RWPE2 (cell line): Measurements from ENCODE around the gene CBX8.
"Not testable (repeated sequence)": the region's sequence is repeated elsewhere in the genome, so short reads cannot be mapped to it uniquely, and the experiment has no call there.

ENCODE experiments used
- ATAC-seq: fragments of 200-7000 bp; cut with Tn5 transposase; 3 replicates; pipeline ENCODE4 v1.9.1; 2021; ENCODE audit warnings: low read depth
- DNase-seq: peaks from one replicate; pipeline ENCODE4 v3.0.0-alpha.2; 2020; ENCODE audit warnings: low spot score
- H3K27ac ChIP-seq: fragments of 450-650 bp; 2 replicates; pipeline ENCODE4 v1.5.1; 2017; ENCODE audit warnings: mild to moderate bottlenecking; ENCODE audit not compliant: poor library complexity, severe bottlenecking
- H3K27me3 ChIP-seq: fragments of 250-450 bp; sonication (Bioruptor Pico); 2 replicates; pipeline ENCODE4 v1.5.1; 2021; ENCODE audit warnings: mild to moderate bottlenecking, moderate library complexity; ENCODE audit not compliant: insufficient read depth, poor library complexity, severe bottlenecking
- H3K36me3 ChIP-seq: fragments of 250-450 bp; sonication (Bioruptor Pico); 2 replicates; pipeline ENCODE4 v1.5.1; 2020; ENCODE audit warnings: low read depth, mild to moderate bottlenecking, moderate library complexity
- H3K4me1 ChIP-seq: fragments of 250-450 bp; sonication (Bioruptor Pico); 2 replicates; pipeline ENCODE4 v1.5.1; 2021; ENCODE audit warnings: mild to moderate bottlenecking, moderate library complexity; ENCODE audit not compliant: insufficient read depth, poor library complexity, severe bottlenecking
- H3K4me3 ChIP-seq: fragments of 250-450 bp; sonication (Bioruptor Pico); 2 replicates; pipeline ENCODE4 v1.5.1; 2021; ENCODE audit warnings: mild to moderate bottlenecking, moderate library complexity; ENCODE audit not compliant: severe bottlenecking
- H3K9me3 ChIP-seq: fragments of 250-450 bp; sonication (Bioruptor Pico); 2 replicates; pipeline ENCODE4 v1.5.1; 2021; ENCODE audit warnings: mild to moderate bottlenecking, moderate library complexity; ENCODE audit not compliant: severe bottlenecking
- TF ChIP-seq, protein P1 (sequence below): fragments of 450-650 bp; IDR thresholded peaks from one replicate; pipeline ENCODE4 v1.5.1; 2017; ENCODE audit warnings: mild to moderate bottlenecking, moderate library complexity; ENCODE audit not compliant: poor library complexity, severe bottlenecking

Gene CBX8

GRCh38 chr17:79774561-79774975 lies 22.3 kb downstream of the CBX8 start:
- Histone ChIP-seq H3K4me3 (no peak overlapping the region), H3K4me1 (no peaks in the 10 kb centered on the region), H3K27ac (no peak overlapping the region), H3K9me3 (no peaks in the 10 kb centered on the region), H3K27me3 (peaks cover 51% of the 10 kb centered on the region), H3K36me3 (peaks cover 3% of the 10 kb centered on the region)
- ATAC-seq (no peak), DNase-seq (no peak)
- TF ChIP-seq, protein P1, sequence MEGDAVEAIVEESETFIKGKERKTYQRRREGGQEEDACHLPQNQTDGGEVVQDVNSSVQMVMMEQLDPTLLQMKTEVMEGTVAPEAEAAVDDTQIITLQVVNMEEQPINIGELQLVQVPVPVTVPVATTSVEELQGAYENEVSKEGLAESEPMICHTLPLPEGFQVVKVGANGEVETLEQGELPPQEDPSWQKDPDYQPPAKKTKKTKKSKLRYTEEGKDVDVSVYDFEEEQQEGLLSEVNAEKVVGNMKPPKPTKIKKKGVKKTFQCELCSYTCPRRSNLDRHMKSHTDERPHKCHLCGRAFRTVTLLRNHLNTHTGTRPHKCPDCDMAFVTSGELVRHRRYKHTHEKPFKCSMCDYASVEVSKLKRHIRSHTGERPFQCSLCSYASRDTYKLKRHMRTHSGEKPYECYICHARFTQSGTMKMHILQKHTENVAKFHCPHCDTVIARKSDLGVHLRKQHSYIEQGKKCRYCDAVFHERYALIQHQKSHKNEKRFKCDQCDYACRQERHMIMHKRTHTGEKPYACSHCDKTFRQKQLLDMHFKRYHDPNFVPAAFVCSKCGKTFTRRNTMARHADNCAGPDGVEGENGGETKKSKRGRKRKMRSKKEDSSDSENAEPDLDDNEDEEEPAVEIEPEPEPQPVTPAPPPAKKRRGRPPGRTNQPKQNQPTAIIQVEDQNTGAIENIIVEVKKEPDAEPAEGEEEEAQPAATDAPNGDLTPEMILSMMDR, result no peak

- not testable (repeated sequence) for ATAC-seq, H3K9me3 ChIP-seq, H3K36me3 ChIP-seq, H3K4me1 ChIP-seq, DNase-seq, H3K27ac ChIP-seq, H3K4me3 ChIP-seq
- H3K27me3 ChIP-seq, result peaks cover 51% of the 10 kb centered on the region
These were observed 24.2 kb downstream of the CBX8 start for GRCh38 chr17:79772726-79773125.

DNA sequence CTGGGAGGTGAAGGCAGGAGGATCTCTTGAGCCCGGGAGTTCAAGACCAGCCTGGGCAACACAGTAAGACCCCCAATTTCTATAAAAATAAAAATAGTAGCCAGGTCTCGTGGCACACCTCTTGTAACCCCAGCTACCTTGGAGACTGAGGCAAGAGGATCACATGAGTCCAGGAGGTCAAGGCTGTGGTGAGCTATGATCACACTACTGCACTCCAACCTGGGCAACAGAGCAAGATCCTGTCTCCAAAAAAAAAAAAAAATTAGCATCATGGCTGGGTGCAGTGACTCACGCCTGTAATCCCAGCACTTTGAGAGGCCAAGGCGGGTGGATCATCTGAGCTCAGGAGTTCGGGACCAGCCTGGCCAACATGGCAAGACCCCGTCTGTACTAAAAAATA lies 25.6 kb downstream of the CBX8 start:
- TF ChIP-seq, protein P1, result no peak
- Histone ChIP-seq H3K4me1 (no peaks in the 10 kb centered on the region), H3K4me3 (no peak overlapping the region), H3K9me3 (no peaks in the 10 kb centered on the region), H3K27ac (no peak overlapping the region), H3K27me3 (peaks cover 38% of the 10 kb centered on the region), H3K36me3 (no peaks in the 10 kb centered on the region)
- ATAC-seq (no peak), DNase-seq (no peak)

GRCh38 chr17:79769570-79770506 lies 27.0 kb downstream of the CBX8 start:
- ATAC-seq (no peak), DNase-seq (no peak)
- Histone ChIP-seq H3K4me3 (no peak overlapping the region), H3K27me3 (peaks cover 25% of the 10 kb centered on the region), H3K9me3 (no peaks in the 10 kb centered on the region), H3K27ac (no peak overlapping the region), H3K36me3 (no peaks in the 10 kb centered on the region), H3K4me1 (no peaks in the 10 kb centered on the region)
- TF ChIP-seq, protein P1, result no peak

DNA sequence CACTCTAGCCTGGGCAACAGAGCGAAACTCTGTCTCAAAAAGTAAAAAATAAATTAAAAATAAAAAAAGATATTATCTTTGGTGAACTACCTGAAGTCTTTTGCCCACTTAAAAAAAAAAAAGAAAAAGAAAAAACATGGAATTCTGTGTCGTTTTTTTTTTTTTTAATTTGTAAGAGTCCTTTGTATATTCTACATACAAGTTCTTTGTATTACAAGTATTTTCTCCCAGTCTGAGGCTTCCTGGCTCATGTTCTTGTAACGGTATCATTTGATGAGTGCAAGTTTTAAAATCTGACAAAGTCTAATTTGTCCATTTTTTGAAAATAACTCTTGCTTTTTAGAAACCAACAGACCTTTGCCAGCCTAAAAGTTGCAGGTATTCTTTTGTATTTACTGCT lies 31.2 kb downstream of the CBX8 start:
- no peaks in the 10 kb centered on the region for H3K27me3 ChIP-seq
- TF ChIP-seq, protein P1, result no peak
- H3K9me3 ChIP-seq, result no peaks in the 10 kb centered on the region
- no peak for ATAC-seq
- no peak overlapping the region for H3K27ac ChIP-seq
- H3K4me3 ChIP-seq, result no peak overlapping the region
- no peak for DNase-seq
- no peaks in the 10 kb centered on the region for H3K36me3 ChIP-seq
- no peaks in the 10 kb centered on the region for H3K4me1 ChIP-seq
